Measurements from ENCODE around the gene LRRC36.

DNA sequence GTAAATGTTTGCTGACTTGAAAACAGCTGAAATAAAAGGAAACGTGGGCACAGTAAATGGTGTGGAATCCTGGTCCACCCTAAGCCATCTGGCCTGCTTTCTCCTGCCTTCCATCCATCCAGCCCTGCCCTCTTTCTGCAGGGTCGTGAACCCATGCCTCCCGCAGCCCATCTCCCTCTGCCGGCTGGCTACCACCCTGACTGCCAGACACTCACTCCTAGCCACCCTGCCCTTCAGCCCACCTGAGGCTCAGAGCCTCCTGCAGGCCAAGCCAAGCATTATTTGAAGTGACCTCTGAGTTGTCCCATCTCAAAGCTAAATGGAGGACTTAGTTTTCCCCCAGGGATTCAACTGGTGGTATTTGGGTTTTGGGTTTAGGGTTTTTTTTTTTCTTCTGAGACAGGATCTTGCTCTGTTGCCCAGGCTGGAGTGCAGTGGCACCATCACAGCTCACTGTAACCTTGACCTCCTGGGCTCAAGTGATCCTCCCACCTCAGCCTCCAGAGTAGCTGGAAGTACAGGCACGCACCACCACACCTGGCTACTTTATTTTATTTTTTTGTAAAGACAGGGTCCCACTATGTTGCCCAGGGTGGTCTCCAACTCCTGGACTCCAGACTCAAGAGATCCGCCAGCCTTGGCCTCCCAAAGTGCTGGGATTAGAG, 81.3 kb downstream of the LRRC36 start:
- TF ChIP-seq, protein P1, sequence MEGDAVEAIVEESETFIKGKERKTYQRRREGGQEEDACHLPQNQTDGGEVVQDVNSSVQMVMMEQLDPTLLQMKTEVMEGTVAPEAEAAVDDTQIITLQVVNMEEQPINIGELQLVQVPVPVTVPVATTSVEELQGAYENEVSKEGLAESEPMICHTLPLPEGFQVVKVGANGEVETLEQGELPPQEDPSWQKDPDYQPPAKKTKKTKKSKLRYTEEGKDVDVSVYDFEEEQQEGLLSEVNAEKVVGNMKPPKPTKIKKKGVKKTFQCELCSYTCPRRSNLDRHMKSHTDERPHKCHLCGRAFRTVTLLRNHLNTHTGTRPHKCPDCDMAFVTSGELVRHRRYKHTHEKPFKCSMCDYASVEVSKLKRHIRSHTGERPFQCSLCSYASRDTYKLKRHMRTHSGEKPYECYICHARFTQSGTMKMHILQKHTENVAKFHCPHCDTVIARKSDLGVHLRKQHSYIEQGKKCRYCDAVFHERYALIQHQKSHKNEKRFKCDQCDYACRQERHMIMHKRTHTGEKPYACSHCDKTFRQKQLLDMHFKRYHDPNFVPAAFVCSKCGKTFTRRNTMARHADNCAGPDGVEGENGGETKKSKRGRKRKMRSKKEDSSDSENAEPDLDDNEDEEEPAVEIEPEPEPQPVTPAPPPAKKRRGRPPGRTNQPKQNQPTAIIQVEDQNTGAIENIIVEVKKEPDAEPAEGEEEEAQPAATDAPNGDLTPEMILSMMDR (conservative IDR thresholded peaks at IDR 0.05; ENCODE audit: low read length) = peak; percentile 21; the same call in 1 of the 2 replicates
- TF ChIP-seq EZH2phosphoT487 (IDR thresholded peaks at IDR 0.05; ENCODE audit: borderline replicate concordance) = no peak

Data from Loucy (cell line).